Measurements from ENCODE around the gene IPO11.

IPO11 gene

GRCh38 chr5:62489471-62489870 lies 76.9 kb downstream of the IPO11 start:
- Histone ChIP-seq H3K36me3 (peaks cover 0 to 32% (median 26%) of the 10 kb centered on the region in 3 donors), H3K4me1 (no peaks in the 10 kb centered on the region), H3K27ac (no peak overlapping the region), H3K9me3 (no peaks in the 10 kb centered on the region), H3K4me3 (no peak overlapping the region), H3K27me3 (no peaks in the 10 kb centered on the region)
- no peak for TF ChIP-seq CTCF (IDR thresholded peaks at IDR 0.05)
- DNase-seq = no peak
- intact Hi-C loops (cut with DNase I; ENCODE audit: low total_unique reads) = no loop called here

- DNase-seq = no peak
- H3K27me3 ChIP-seq = no peaks in the 10 kb centered on the region
- no peak for TF ChIP-seq CTCF (IDR thresholded peaks at IDR 0.05)
- H3K4me3 ChIP-seq = no peak overlapping the region
- H3K27ac ChIP-seq = no peak overlapping the region
- peaks cover 7 to 54% (median 21%) of the 10 kb centered on the region in 3 donors for H3K36me3 ChIP-seq
- no peaks in the 10 kb centered on the region for H3K4me1 ChIP-seq
- intact Hi-C loops (cut with DNase I; ENCODE audit: low total_unique reads) = no loop called here
- H3K9me3 ChIP-seq = no peaks in the 10 kb centered on the region
Observed at GRCh38 chr5:62494772-62495171, 82.2 kb downstream of the IPO11 start.

- Histone ChIP-seq H3K27me3 (no peaks in the 10 kb centered on the region), H3K4me3 (no peak overlapping the region), H3K27ac (no peak overlapping the region), H3K9me3 (no peaks in the 10 kb centered on the region), H3K4me1 (no peaks in the 10 kb centered on the region), H3K36me3 (peaks cover 7 to 58% (median 14%) of the 10 kb centered on the region in 3 donors)
- no peak for DNase-seq
- no peak for TF ChIP-seq CTCF (IDR thresholded peaks at IDR 0.05)
- intact Hi-C loops (cut with DNase I; ENCODE audit: low total_unique reads) = no loop called here
Observed at GRCh38 chr5:62496876-62497275, 84.3 kb downstream of the IPO11 start.

GRCh38 chr5:62498961-62499360 lies 86.4 kb downstream of the IPO11 start:
- Histone ChIP-seq H3K36me3 (peaks cover 7 to 54% (median 14%) of the 10 kb centered on the region in 3 donors), H3K4me1 (no peaks in the 10 kb centered on the region), H3K9me3 (no peaks in the 10 kb centered on the region), H3K4me3 (no peak overlapping the region), H3K27ac (no peak overlapping the region), H3K27me3 (no peaks in the 10 kb centered on the region)
- DNase-seq = no peak
- TF ChIP-seq CTCF (IDR thresholded peaks at IDR 0.05) = no peak
- intact Hi-C loops (cut with DNase I; ENCODE audit: low total_unique reads) = no loop called here

- Histone ChIP-seq H3K4me3 (no peak overlapping the region), H3K27me3 (no peaks in the 10 kb centered on the region), H3K36me3 (peaks cover 7 to 51% (median 14%) of the 10 kb centered on the region in 3 donors), H3K27ac (no peak overlapping the region), H3K4me1 (no peaks in the 10 kb centered on the region), H3K9me3 (no peaks in the 10 kb centered on the region)
- no peak for DNase-seq
- TF ChIP-seq CTCF (IDR thresholded peaks at IDR 0.05) = no peak
- intact Hi-C loops (cut with DNase I; ENCODE audit: low total_unique reads) = no loop called here
Observed at GRCh38 chr5:62499756-62500155, 87.2 kb downstream of the IPO11 start.

Data from tibial artery (tissue), 4 donors.